Stimulated activated CD4-positive, alpha-beta T cell treated with anti-CD3 and anti-CD28 coated beads, Interleukin-1b, Interleukin-23, amount 100 ng/mL, for 4 hours (primary cell): ENCODE results near the gene TXNDC2.
"Not testable (repeated sequence)": the region's sequence is repeated elsewhere in the genome, so short reads cannot be mapped to it uniquely, and the experiment has no call there.

ENCODE experiments used
- DNase-seq, 2 donors: peaks; one replicate each; pipeline ENCODE4 v3.0.0-alpha.2; 2020; ENCODE audit warnings: low read depth in 2 of 2

The TXNDC2 gene

GRCh38 chr18:9884532-9885140 is 1.1 kb upstream of the TXNDC2 start:
- no peak for DNase-seq

- DNase-seq: no peak
Measured at GRCh38 chr18:9886005-9886348, 204 bp downstream of the TXNDC2 start.

DNA sequence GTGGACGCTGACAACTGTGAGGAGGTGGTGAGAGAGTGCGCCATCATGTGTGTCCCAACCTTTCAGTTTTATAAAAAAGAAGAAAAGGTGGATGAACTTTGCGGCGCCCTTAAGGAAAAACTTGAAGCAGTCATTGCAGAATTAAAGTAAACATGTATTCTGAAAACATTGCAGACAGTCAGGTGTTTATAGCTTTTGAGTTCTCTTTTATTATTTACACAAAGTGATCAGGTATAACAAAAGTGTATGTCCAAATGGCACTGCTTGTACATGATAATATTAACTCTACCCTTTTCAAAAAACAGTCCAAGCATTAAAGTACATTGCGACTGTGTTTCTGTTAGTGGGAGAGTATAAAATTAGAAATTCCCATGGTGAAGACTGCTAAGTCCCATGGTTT is 2.2 kb downstream of the TXNDC2 start:
- no peak for DNase-seq

GRCh38 chr18:9890196-9890595 is 4.4 kb downstream of the TXNDC2 start:
- DNase-seq: no peak

DNA sequence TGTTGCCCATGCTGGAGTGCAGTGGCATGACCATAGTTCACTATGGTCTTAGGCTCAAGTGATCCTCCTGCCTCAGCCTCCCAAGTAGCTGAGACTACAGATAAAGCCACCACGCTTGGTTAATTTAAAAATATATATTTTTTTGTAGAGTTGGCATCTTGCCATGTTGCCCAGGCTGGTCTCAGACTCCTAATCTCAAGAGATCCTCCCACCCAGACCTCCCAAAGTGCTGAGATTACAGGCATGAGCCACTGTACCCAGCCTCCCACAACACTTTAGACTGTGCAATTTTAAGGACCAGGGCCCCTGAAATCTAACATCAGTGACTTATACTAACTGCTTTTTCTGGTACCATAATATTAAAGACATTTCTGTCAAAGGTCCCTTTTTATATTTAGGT is 5.2 kb downstream of the TXNDC2 start:
- no peak for DNase-seq

GRCh38 chr18:9891515-9891914 is 5.7 kb downstream of the TXNDC2 start:
- DNase-seq: not testable (repeated sequence)

- DNase-seq: no peak
Measured at GRCh38 chr18:9894454-9895068, 8.8 kb downstream of the TXNDC2 start.

DNA sequence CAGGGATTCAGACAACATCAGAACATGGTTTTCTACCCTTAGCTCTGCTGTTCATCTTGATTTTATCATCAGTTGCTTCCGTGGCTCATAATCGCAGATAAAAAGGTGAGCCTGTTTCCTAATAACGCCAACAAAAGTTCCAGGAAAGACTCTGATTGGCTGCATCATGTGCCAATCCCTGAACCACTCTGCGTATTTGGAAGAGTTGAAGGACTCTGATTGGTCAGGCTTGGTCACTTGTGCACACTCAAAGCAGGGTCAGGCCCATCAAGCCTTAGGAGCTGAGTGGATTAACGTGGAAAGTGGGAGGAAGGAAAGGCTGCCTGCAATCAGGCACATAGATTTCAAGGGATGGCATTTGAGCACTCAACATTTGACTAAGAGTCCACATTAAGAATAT is 11.4 kb downstream of the TXNDC2 start:
- DNase-seq: no peak

- not testable (repeated sequence) for DNase-seq
Measured at GRCh38 chr18:9897787-9898291, 12.1 kb downstream of the TXNDC2 start.

DNA sequence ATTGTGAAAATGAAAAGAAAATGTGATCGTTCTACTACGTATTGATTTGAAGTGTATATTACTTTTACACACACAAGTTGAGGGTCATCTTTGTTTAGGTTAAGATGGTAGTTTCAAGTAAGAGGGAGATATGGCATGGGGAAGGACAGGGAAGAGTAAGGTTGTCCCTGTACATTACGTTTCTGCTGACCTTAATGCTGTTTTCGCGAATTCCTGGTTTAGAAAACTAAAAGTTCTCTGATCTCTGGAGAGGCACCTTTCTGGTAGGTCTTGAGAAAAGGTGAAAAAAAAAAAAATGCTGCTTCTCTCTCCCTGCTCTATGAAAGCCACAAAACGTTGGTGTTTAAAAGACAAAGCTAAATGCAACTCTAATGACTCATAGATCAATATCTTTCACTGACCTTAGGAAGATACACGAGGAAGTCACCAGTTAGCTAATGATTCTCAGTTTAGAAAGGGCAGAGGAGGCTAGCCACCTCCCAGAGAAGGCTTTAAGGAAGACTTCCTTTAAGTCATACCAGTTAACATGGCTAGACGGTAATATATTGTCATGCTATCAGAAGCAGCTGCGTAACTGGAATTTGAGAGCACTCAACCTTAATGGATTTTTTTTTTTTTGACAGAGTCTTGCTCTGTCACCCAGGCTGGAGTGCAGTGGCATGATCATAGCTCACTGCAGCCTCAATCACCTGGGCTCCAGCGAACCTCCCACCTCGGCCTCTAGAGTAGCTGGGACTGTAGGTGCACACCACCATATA is 13.2 kb downstream of the TXNDC2 start:
- DNase-seq: no peak

- DNase-seq: not testable (repeated sequence)
Measured at GRCh38 chr18:9899550-9899930, 13.8 kb downstream of the TXNDC2 start.

- DNase-seq: no peak
Measured at GRCh38 chr18:9900699-9901098, 14.9 kb downstream of the TXNDC2 start.

GRCh38 chr18:9901377-9901776 is 15.6 kb downstream of the TXNDC2 start:
- no peak for DNase-seq

DNA sequence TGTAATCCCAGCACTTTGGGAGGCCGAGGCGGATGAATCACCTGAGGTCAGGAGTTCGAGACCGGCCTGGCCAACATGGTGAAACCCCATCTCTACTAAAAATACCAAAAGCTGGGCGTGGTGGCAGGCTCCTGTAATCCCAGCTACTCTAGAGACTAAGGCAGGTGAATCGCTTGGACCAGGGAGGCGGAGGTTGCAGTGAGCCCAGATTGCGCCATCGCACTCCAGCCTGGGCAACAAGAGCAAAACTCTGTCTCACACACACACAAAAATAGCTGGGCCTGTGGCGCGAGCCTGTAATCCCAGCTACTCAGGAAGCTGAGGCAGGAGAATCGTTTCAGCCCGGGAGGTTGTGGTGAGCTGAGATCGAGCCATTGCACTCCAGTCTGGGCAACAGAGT is 16.5 kb downstream of the TXNDC2 start:
- DNase-seq: not testable (repeated sequence)

GRCh38 chr18:9902832-9903231 is 17.1 kb downstream of the TXNDC2 start:
- no peak for DNase-seq

- DNase-seq: no peak
Measured at GRCh38 chr18:9905401-9905922, 19.7 kb downstream of the TXNDC2 start.

DNA sequence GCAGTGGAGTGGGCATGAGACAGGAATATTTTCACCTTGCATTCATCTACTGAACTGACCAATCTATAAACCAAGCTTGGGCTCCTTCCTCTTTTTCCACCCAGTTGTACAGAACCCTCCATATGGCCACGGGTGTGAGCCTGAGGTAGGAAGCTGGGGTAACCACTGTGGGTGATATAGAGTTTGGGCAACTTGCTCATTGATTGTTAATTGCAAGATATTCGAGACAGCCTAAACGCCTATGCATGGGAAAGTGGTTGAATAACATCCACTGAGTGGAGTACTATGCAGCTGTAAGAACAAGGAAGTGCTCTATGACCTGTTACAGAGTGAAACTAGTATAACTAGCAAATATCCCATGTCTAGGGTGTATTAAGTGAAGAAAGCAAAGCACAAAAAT is 20.7 kb downstream of the TXNDC2 start:
- no peak for DNase-seq

DNA sequence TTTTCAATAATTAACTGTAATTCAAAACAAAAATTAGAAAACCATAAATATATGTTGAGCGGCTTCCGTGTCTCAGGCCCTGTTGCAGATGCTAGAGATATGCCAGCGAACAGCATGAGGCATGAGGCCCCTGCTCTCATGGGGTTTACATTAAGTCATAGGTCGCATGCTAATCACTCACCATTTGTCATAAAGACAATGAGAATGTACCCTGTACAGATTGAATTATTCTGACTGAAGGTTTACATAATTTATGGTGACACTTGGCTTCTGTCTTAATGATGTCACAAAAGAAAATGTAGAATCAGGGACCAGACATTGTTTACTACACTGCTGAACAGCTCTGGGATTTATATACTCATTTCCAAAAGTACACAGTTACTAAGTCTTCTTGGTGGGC is 22.1 kb downstream of the TXNDC2 start:
- DNase-seq: no peak

GRCh38 chr18:9910071-9910470 is 24.3 kb downstream of the TXNDC2 start:
- DNase-seq: no peak

DNA sequence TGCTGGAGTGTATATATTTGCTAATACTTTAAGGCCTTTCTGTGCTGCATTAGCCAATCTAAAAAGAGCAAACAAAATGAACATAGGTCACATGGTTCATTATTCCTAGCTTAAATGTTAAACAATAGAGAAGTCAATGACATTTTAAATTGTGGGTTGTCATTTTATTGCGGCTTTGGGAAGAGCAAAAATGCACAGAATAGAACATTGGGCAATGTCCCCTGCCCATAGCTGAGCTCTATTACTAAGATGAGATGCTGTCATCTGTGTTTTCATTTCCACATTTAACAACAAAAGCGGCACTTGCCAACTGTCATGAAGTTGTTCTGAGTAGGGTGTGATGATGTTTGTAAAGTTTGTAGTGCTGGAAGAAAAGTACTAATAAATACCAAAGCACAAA is 24.9 kb downstream of the TXNDC2 start:
- no peak for DNase-seq

GRCh38 chr18:9911226-9911625 is 25.5 kb downstream of the TXNDC2 start:
- no peak for DNase-seq

DNA sequence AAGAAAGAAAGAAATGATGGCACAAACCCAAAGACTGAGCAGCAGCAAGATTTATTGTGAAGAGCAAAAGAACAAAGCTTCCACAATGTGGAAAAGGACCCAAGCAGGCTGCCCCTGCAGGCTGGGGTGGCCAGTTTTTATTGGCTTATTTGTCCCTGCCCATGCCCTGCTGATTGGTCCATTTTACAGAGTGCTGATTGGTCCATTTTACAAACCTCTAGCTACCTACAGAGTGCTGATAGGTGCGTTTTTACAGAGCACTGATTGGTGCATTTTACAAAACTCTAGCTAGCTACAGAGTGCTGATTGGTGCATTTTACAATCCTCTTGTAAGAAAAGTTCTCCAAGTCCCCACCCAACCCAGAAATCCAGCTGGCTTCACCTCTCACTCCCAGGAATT is 26.5 kb downstream of the TXNDC2 start:
- not testable (repeated sequence) for DNase-seq

- DNase-seq: no peak
Measured at GRCh38 chr18:9913151-9913525, 27.4 kb downstream of the TXNDC2 start.
